Gastrocnemius medialis (tissue), 4 donors: ENCODE results near the gene SRRM3.

Experiments used
- CTCF ChIP-seq, 5 experiments: fragments of 450-650 bp in 3 of 5; fragments of 200-600 bp in 2 of 5; sonication (generic) in 2 of 5; IDR thresholded peaks in 4 of 5; conservative IDR thresholded peaks in 1 of 5; 1 replicate in 4 of 5; 2 replicates in 1 of 5; pipeline ENCODE4 v1.5.1; 2016 to 2019; ENCODE audit warnings: antibody characterized with exemption in 5 of 5, mild to moderate bottlenecking in 3 of 5, moderate library complexity in 3 of 5
- POLR2A ChIP-seq, 2 donors: fragments of 450-650 bp; IDR thresholded peaks; one replicate each; pipeline ENCODE4 v1.6.1; 2017; ENCODE audit warnings: antibody characterized with exemption in 2 of 2, mild to moderate bottlenecking in 2 of 2, moderate library complexity in 2 of 2

- peak in 2 of 5 experiments; percentile 29 to 33 for TF ChIP-seq CTCF (IDR thresholded peaks at IDR 0.05 in 4 of 5, conservative IDR thresholded peaks at IDR 0.05 in 1 of 5)
- no peak for TF ChIP-seq POLR2A (IDR thresholded peaks at IDR 0.05)
Measured at GRCh38 chr7:76201732-76202665, at the start of gene SRRM3.
